Gastroesophageal sphincter (tissue), 4 donors: ENCODE results near the gene SMARCC1. TPM values are rescaled to one million over a fixed set of nuclear protein-coding genes. Genes with fewer than 3 reads are reported as not detected.

ENCODE experiments used
- ATAC-seq: fragments of 150-250 bp; one replicate; pipeline ENCODE4 v1.9.1; 2016; ENCODE audit warnings: mild to moderate bottlenecking, moderate library complexity
- H3K27ac ChIP-seq, 4 donors: fragments of 200-600 bp; sonication (generic) in 3 of 4; 1 replicate in 3 of 4; 2 replicates in 1 of 4; pipeline ENCODE4 v1.5.1; 2016 to 2019
- H3K27me3 ChIP-seq: fragments of 200-600 bp; sonication (generic); one replicate; pipeline ENCODE4 v1.5.1; 2019
- H3K36me3 ChIP-seq, 2 donors: fragments of 200-600 bp; sonication (generic); one replicate each; pipeline ENCODE4 v1.5.1; 2019; ENCODE audit warnings: control low read depth in 1 of 2
- H3K4me1 ChIP-seq, 3 donors: fragments of 200-600 bp; sonication (generic); 1 replicate in 2 of 3; 2 replicates in 1 of 3; pipeline ENCODE4 v1.5.1; 2016 to 2019; ENCODE audit warnings: control low read depth in 2 of 3
- H3K4me3 ChIP-seq, 2 donors: fragments of 200-600 bp; sonication (generic); one replicate each; pipeline ENCODE4 v1.5.1; 2019; ENCODE audit warnings: mild to moderate bottlenecking in 1 of 2, moderate library complexity in 1 of 2
- H3K9me3 ChIP-seq, 3 donors: fragments of 200-600 bp; sonication (generic); one replicate each; pipeline ENCODE4 v1.5.1; 2017 to 2019; ENCODE audit warnings: control low read depth in 2 of 3
- CTCF ChIP-seq, 4 experiments: fragments of 200-600 bp in 2 of 4; fragments of 450-650 bp in 2 of 4; sonication (generic) in 1 of 4; IDR thresholded peaks; one replicate each; pipeline ENCODE4 v1.5.1; 2017 to 2019; ENCODE audit warnings: antibody characterized with exemption in 4 of 4, mild to moderate bottlenecking in 2 of 4, moderate library complexity in 2 of 4
- EP300 ChIP-seq: sonication (generic); formaldehyde crosslinking; IDR thresholded peaks from one replicate; pipeline ENCODE4 v1.6.1; 2017; ENCODE audit warnings: antibody characterized with exemption, mild to moderate bottlenecking
- POLR2A ChIP-seq, 2 donors: fragments of 450-650 bp; IDR thresholded peaks; one replicate each; pipeline ENCODE4 v1.6.1; 2017; ENCODE audit warnings: antibody characterized with exemption in 2 of 2, mild to moderate bottlenecking in 2 of 2, moderate library complexity in 1 of 2
- POLR2AphosphoS5 ChIP-seq: sonication (generic); formaldehyde crosslinking; IDR thresholded peaks from one replicate; pipeline ENCODE4 v1.6.1; 2017; ENCODE audit warnings: antibody characterized with exemption
- WGBS, 2 donors: methylation state at CpG; one replicate each; pipeline ENCODE4 v1.1.5; 2018; ENCODE audit warnings: low coverage in 1 of 2; 5-methylcytosine and 5-hydroxymethylcytosine counted together
- total RNA-seq, 4 donors: library from RNA; depleted of rRNA; stranded (reverse); fragments of >200 nt; gene quantifications; one replicate each; pipeline ENCODE4 v1.1.0, GENCODE V29; 2016

The SMARCC1 gene
- total RNA-seq, 4 donors from 2014 or later: 38.5 to 68.2 (median 49.1) TPM

DNA sequence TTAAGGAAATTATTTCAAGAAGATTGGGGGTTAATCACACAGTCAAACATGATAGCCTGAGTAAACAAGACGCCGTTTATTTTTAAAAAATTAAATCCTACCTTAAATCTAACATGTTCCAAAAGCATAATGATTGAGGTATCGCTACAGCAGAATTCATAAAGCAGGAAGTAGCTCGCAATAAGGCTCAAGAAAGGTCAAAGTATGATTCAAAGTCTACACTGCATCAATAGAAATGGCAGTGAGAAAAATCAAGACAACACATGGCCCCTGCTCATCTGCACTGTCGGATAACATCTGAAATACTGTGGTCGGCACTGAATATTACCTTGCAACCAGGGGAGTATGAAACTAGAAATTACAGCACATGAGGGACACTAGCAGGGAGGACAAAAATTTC lies 93.2 kb downstream of the SMARCC1 start:
- Histone ChIP-seq H3K27ac (no peak overlapping the region), H3K4me3 (no peak overlapping the region), H3K36me3 (peaks cover 0 to 96% of the 10 kb centered on the region in 2 donors), H3K9me3 (no peaks in the 10 kb centered on the region), H3K4me1 (no peaks in the 10 kb centered on the region), H3K27me3 (no peaks in the 10 kb centered on the region)
- TF ChIP-seq POLR2AphosphoS5 (no peak), CTCF (IDR thresholded peaks at IDR 0.05) (no peak), EP300 (no peak), POLR2A (IDR thresholded peaks at IDR 0.05) (no peak)
- WGBS, 2 donors: 86 to 91% methylated on average over 5 to 6 of the region's 6 CpGs
- no peak for ATAC-seq

DNA sequence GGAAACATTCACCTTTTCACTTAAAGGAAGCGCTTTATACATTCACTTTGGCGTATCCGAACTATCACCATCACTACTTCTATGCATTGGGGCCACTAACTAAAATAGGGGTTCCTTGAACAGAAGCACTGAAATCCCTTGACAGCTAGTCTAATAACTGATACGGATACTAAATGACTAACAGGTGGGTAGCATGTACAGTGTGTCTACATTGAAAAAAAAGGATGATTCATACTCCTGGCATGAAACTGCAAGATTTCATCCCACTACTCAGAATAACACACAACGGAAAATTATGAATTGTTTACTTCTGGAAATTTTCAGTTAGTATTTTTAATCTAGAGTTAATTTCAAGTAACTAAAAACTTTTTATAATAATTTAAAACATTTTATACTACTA lies 96.7 kb downstream of the SMARCC1 start:
- ATAC-seq: no peak
- TF ChIP-seq EP300 (no peak), POLR2A (IDR thresholded peaks at IDR 0.05) (no peak), POLR2AphosphoS5 (no peak), CTCF (IDR thresholded peaks at IDR 0.05) (no peak)
- H3K4me3 ChIP-seq: no peak overlapping the region
- H3K9me3 ChIP-seq: no peaks in the 10 kb centered on the region
- 70 to 85% methylated on average over 5 of the region's 5 CpGs for whole genome bisulfite sequencing, 2 donors
- peaks cover 0 to 82% of the 10 kb centered on the region in 2 donors for H3K36me3 ChIP-seq
- H3K4me1 ChIP-seq: no peaks in the 10 kb centered on the region
- H3K27ac ChIP-seq: no peak overlapping the region
- no peaks in the 10 kb centered on the region for H3K27me3 ChIP-seq

GRCh38 chr3:47681016-47681415 lies 100.7 kb downstream of the SMARCC1 start:
- peaks cover 0 to 83% of the 10 kb centered on the region in 2 donors for H3K36me3 ChIP-seq
- 95 to 100% methylated on average over 2 of the region's 2 CpGs for WGBS, 2 donors
- ATAC-seq: no peak
- H3K27me3 ChIP-seq: no peaks in the 10 kb centered on the region
- H3K4me1 ChIP-seq: no peaks in the 10 kb centered on the region
- TF ChIP-seq POLR2A (IDR thresholded peaks at IDR 0.05): no peak
- TF ChIP-seq POLR2AphosphoS5: no peak
- no peak for TF ChIP-seq CTCF (IDR thresholded peaks at IDR 0.05)
- TF ChIP-seq EP300: no peak
- no peak overlapping the region for H3K4me3 ChIP-seq
- no peaks in the 10 kb centered on the region for H3K9me3 ChIP-seq
- no peak overlapping the region for H3K27ac ChIP-seq

GRCh38 chr3:47678446-47679338 lies 103.0 kb downstream of the SMARCC1 start:
- TF ChIP-seq POLR2A (IDR thresholded peaks at IDR 0.05): no peak
- no peak for TF ChIP-seq POLR2AphosphoS5
- no peak for TF ChIP-seq EP300
- no peak for TF ChIP-seq CTCF (IDR thresholded peaks at IDR 0.05)
- Histone ChIP-seq H3K27ac (no peak overlapping the region), H3K4me3 (no peak overlapping the region), H3K36me3 (peaks cover 0 to 85% of the 10 kb centered on the region in 2 donors), H3K9me3 (no peaks in the 10 kb centered on the region), H3K27me3 (no peaks in the 10 kb centered on the region), H3K4me1 (no peaks in the 10 kb centered on the region)
- ATAC-seq: no peak
- WGBS, 2 donors: 82% methylated on average over 4 to 6 of the region's 6 CpGs
